HG03095 (cell line): Measurements from ENCODE around the gene PRICKLE1.
"Not testable (repeated sequence)": the region's sequence is repeated elsewhere in the genome, so short reads cannot be mapped to it uniquely, and the experiment has no call there.

ENCODE experiments used
- ATAC-seq: cut with Tn5 transposase; IDR thresholded peaks from one replicate; pipeline ENCODE4 v1.9.1; 2021; ENCODE audit warnings: moderate library complexity; ENCODE audit not compliant: unreplicated experiment

Gene PRICKLE1

DNA sequence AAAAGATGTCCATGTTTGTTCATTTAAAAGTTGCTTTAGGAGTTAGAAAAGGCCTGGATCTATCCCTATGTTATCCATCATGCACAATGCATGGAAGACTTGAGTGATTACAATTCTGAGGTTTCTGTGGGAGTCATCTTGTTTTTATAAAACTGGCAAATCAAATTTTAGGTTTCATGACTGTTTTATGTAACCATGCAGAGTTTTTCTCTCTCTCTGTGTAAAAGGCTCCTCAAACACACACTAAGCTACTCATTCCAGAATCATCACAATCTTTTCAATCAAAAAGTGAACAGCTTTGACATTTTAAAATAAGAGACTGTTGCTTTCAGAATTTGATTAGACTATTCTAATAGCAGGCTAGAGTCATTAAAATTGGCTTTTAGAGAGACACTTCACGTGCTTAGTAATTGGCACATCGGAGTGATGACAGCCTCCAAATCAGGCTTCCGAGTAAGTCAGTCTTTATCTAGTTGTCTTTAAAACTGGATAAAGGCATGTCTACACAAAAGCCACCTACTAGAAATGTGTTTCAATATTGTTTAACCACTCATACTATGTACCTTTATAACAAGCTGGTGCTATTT, 31.9 kb downstream of the PRICKLE1 start:
- ATAC-seq, result no peak

- no peak for ATAC-seq
Measured at GRCh38 chr12:42556917-42557316, 32.6 kb downstream of the PRICKLE1 start.

DNA sequence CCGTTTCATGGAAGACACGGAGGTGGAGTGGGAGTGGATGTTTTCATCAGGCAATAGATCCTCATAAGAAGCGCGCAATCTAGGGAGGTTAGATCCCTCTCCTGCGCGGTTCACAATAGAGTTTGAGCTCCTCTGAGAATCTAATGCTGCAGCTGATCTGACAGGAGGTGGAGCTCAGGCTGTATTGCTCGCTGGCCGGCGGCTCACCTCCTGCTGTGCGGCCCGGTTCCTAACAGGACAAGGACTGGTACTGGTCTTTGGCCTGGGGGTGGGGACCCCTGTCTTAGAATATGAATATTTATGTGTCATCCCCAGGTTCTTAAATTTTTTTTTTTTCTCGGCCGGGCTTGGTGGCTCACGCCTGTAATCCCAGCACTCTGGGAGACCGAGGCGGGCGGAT, 36.7 kb downstream of the PRICKLE1 start:
- ATAC-seq, result no peak

DNA sequence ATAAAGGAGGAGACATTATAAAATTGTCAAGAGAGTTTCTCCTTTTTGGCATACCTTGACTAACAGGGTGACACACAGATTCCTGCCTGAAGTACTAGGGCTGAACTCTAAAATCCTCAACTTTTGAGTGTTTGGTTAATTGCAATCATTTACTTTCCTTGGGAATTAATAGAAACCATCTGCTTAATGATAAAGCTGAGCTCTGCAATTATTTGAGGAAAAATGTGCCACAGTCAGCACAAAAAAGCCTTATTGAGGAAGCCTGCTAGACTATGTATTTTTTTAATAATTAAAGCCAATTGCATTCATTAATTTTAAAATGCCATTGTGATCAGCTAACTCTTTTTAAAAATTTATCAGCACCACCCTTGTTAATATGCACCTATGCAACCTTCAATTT, 38.7 kb downstream of the PRICKLE1 start:
- ATAC-seq, result no peak

DNA sequence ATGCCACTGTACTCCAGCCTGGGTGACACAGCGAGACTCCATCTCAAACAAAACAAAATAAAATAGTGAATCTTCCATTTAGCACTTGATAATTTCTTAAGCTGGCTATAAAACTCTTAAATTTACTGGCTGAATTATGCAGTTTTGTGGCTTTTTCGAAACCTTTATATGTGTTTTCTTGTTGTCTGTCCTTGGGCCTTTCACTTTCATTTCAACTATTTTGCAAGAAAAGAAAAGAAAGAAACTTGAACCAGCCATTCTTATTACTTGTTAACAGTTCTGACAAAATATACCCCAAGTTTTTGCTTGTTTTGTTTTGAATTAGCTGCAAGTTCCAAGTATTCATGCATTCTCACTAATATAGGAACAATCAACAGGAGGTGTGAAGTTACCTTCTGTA, 42.8 kb downstream of the PRICKLE1 start:
- no peak for ATAC-seq

- no peak for ATAC-seq
Measured at GRCh38 chr12:42541965-42542364, 47.6 kb downstream of the PRICKLE1 start.

GRCh38 chr12:42541308-42541707, 48.2 kb downstream of the PRICKLE1 start:
- ATAC-seq, result not testable (repeated sequence)

DNA sequence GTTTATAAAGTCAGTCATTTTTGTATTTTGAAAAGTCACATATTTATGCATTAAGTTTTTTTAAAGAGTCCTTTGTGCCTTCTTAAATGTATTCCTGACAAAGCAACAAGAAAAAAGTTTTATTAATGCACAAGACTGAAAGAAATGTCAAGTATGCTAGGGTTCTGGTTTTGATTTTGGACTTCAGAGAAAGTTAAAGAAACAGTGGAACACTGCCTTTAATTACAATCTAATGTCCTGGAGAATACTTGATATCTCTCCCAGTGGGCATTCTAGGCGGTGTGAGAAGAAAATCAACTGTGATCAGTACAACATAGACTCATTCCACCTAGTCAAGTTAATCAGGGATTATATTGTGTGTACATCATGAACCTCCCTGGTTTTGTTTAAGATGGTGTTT, 49.9 kb downstream of the PRICKLE1 start:
- ATAC-seq, result no peak

DNA sequence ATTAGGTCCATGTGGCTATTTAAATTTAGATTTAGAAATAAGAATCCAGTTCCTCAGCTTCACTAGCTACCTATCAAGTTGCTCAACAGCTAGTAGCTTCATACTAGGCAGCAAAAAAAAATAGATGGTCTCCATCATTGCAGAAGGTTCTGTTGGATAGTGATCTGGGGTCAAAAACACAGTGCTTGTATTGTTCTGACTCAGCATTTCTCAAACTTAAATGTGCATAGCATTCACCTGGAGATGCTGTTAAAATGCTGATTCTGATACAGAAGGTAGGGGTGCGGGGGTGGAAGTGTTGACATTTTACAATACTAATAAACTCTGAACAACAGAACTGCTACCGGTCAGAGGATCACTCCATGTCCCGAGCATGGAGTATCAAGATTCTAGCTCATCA, 51.3 kb downstream of the PRICKLE1 start:
- ATAC-seq, result no peak

- no peak for ATAC-seq
Measured at GRCh38 chr12:42534184-42534838, 55.2 kb downstream of the PRICKLE1 start.

DNA sequence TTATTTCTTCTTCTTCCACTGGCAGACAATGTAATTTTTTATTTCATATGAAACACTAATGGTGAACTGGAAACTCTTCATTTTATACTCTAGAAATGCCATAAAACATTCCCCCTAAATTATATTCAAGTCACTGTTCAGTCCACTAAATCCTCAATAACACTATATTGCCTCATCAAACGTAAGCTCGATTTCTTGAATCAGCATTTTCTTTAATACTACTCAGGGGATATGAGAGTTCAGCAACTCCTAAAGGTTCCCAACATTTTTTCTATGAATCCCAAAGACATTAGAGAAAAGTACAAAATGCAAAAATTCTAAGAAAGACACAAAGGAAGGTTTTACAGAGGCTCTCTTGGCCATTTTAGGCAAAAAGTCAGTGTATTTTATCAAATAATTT, 59.3 kb downstream of the PRICKLE1 start:
- no peak for ATAC-seq

- ATAC-seq, result no peak
Measured at GRCh38 chr12:42525444-42525843, 64.1 kb downstream of the PRICKLE1 start.

GRCh38 chr12:42524716-42525115, 64.8 kb downstream of the PRICKLE1 start:
- ATAC-seq, result no peak

- ATAC-seq, result no peak
Measured at GRCh38 chr12:42516573-42516972, 73.0 kb downstream of the PRICKLE1 start.

DNA sequence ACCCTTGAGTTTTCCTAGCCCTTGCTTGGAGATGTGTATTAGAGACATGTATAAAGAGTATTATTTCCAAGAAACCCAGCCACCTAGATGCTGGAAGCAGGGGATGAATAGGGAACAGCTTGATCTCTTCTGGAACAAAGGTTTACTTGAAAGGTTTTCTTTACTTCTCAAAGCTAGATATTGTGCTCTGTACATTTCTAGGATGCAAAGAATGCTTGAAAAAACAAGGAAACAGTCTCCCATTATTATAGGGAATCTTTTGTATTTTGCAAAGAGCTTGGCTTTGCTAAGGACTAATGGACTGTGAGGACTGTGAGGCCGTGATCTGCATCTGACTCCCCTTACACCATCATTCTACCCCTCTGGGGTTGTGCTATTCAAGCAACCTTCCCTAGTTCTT, 77.9 kb downstream of the PRICKLE1 start:
- ATAC-seq, result no peak

- ATAC-seq, result no peak
Measured at GRCh38 chr12:42510823-42511222, 78.7 kb downstream of the PRICKLE1 start.

DNA sequence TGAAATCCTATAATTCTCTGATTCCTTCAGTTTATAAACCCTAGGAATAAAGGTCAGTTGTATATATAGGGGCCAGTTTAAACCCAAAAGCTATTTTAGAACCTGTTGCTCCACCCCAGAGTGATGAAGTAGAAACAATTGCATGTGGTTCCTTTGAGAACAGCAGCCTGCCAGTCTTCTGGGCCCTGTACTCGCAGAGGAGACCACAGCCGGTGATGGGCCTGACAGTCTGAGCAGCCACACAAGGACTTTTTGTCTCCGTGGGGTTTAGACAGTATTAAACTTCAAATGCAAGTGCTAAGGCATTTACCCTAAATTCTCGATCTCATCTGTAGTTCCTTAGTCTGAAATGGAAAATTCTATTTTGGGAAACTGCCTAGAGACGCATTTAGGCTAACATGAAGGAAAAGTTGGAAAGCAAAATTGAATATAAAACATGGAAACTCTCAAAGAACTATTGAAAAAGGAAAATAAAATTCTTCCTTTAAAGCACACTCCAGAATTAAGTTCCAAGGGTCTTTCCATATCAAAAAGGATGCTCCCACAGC, 80.6 kb downstream of the PRICKLE1 start:
- no peak for ATAC-seq

GRCh38 chr12:42507565-42507964, 82.0 kb downstream of the PRICKLE1 start:
- ATAC-seq, result no peak

DNA sequence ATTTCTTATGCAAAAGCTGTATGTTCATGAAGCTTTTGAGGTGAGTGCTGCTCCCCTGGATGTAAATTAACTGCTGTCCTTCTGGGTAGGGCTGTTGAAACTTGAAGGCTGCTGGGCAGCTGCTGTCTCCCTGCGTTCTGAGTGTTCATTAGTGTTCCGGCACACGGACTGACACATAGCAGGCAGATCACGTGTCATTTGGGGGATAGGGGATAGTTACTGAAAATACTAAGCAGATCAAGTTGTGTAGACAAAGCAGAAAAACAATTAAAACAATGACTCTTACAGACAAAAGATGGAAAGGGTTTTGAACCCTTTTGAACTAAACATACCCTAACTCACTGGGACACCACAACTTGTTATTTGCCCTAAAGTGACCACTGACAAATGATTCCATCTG, 82.5 kb downstream of the PRICKLE1 start:
- no peak for ATAC-seq

GRCh38 chr12:42504049-42504448, 85.5 kb downstream of the PRICKLE1 start:
- ATAC-seq, result no peak

DNA sequence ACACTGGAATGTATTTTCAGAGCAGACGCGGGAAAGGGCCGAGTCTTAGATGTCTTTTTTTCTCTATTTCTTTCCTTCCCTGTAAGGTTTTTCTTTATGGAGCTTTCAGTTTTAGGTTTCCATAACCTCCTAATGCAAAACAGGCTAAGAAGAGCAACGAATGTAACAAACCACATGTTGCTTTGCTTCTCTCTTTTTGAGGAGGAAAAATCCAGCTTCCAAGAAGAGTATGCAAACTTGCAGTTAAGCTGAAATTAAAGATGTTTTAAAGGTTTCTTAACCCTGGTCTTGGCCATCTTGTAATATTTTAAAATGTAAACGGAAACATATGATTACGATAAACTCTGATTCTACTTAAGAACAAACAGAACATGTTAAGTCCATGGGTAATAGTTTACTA, 86.9 kb downstream of the PRICKLE1 start:
- no peak for ATAC-seq

- ATAC-seq, result no peak
Measured at GRCh38 chr12:42498549-42499247, 90.8 kb downstream of the PRICKLE1 start.
